Glutamatergic neuron (in vitro differentiated cells): ENCODE data around the gene BMF. TPM values are rescaled to one million over a fixed set of nuclear protein-coding genes. Genes with fewer than 3 reads are reported as not detected.
A peak's percentile ranks its signal among the peaks of the same experiment; 100 is the strongest.

Experiments
- DNase-seq: peaks from one replicate; pipeline ENCODE4 v3.0.0; 2022
- H3K27ac Mint-ChIP-seq: one replicate; pipeline ENCODE4 v1.8.0; 2020; ENCODE audit warnings: mild to moderate bottlenecking, mixed read lengths, inconsistent platforms; ENCODE audit not compliant: unreplicated experiment
- H3K27me3 Mint-ChIP-seq: one replicate; pipeline ENCODE4 v1.8.0; 2020; ENCODE audit warnings: mild to moderate bottlenecking, moderate library complexity, mixed read lengths, inconsistent platforms; ENCODE audit not compliant: unreplicated experiment
- H3K36me3 Mint-ChIP-seq: one replicate; pipeline ENCODE4 v1.8.0; 2020; ENCODE audit warnings: mild to moderate bottlenecking, mixed read lengths, inconsistent platforms; ENCODE audit not compliant: unreplicated experiment
- H3K4me1 Mint-ChIP-seq: one replicate; pipeline ENCODE4 v1.8.0; 2020; ENCODE audit warnings: mild to moderate bottlenecking, low read depth, mixed read lengths, inconsistent platforms; ENCODE audit not compliant: unreplicated experiment
- H3K4me3 Mint-ChIP-seq: one replicate; pipeline ENCODE4 v1.8.0; 2020; ENCODE audit warnings: mild to moderate bottlenecking, mixed read lengths, inconsistent platforms; ENCODE audit not compliant: unreplicated experiment
- H3K9me3 Mint-ChIP-seq: one replicate; pipeline ENCODE4 v1.8.0; 2020; ENCODE audit warnings: mild to moderate bottlenecking, moderate library complexity, mixed read lengths, inconsistent platforms; ENCODE audit not compliant: unreplicated experiment
- total RNA-seq: library from RNA; stranded (reverse); fragmentation: NEBNext Ultra II Directional; extraction: Animal tissue kit (Norgen Biotek cat#: 25700); gene quantifications from one replicate; pipeline ENCODE4 v1.2.1, GENCODE V29; 2021; ENCODE audit not compliant: unreplicated experiment
- TF ChIP-seq, protein P1 (sequence below): fragments of 200-600 bp; sonication (generic); IDR thresholded peaks from one replicate; pipeline ENCODE4 v1.5.0; 2021; ENCODE audit not compliant: partially characterized antibody, unreplicated experiment

The BMF gene
- total RNA-seq, 1 donor from 2014 or later: 11.3 TPM

GRCh38 chr15:40106203-40107161, 2.2 kb downstream of the BMF start:
- Mint-ChIP-seq H3K9me3 (peaks cover 6% of the 10 kb centered on the region), H3K36me3 (no peaks in the 10 kb centered on the region), H3K27me3 (peaks cover 14% of the 10 kb centered on the region), H3K4me3 (peak overlapping the region; percentile 15), H3K27ac (no peak overlapping the region), H3K4me1 (peaks cover 21% of the 10 kb centered on the region)
- TF ChIP-seq, protein P1, sequence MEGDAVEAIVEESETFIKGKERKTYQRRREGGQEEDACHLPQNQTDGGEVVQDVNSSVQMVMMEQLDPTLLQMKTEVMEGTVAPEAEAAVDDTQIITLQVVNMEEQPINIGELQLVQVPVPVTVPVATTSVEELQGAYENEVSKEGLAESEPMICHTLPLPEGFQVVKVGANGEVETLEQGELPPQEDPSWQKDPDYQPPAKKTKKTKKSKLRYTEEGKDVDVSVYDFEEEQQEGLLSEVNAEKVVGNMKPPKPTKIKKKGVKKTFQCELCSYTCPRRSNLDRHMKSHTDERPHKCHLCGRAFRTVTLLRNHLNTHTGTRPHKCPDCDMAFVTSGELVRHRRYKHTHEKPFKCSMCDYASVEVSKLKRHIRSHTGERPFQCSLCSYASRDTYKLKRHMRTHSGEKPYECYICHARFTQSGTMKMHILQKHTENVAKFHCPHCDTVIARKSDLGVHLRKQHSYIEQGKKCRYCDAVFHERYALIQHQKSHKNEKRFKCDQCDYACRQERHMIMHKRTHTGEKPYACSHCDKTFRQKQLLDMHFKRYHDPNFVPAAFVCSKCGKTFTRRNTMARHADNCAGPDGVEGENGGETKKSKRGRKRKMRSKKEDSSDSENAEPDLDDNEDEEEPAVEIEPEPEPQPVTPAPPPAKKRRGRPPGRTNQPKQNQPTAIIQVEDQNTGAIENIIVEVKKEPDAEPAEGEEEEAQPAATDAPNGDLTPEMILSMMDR: no peak
- no peak for DNase-seq

GRCh38 chr15:40105517-40106202, 3.0 kb downstream of the BMF start:
- no peak for DNase-seq
- H3K27ac Mint-ChIP-seq: no peak overlapping the region
- H3K4me1 Mint-ChIP-seq: peaks cover 25% of the 10 kb centered on the region
- H3K4me3 Mint-ChIP-seq: no peak overlapping the region
- TF ChIP-seq, protein P1: no peak
- H3K9me3 Mint-ChIP-seq: peaks cover 6% of the 10 kb centered on the region
- H3K27me3 Mint-ChIP-seq: peaks cover 14% of the 10 kb centered on the region
- H3K36me3 Mint-ChIP-seq: no peaks in the 10 kb centered on the region

- H3K9me3 Mint-ChIP-seq: peaks cover 6% of the 10 kb centered on the region
- peaks cover 14% of the 10 kb centered on the region for H3K27me3 Mint-ChIP-seq
- H3K27ac Mint-ChIP-seq: no peak overlapping the region
- H3K4me1 Mint-ChIP-seq: peaks cover 25% of the 10 kb centered on the region
- peak; percentile 96 for DNase-seq
- peak overlapping the region; percentile 43 for H3K4me3 Mint-ChIP-seq
- TF ChIP-seq, protein P1: peak; percentile 95
- H3K36me3 Mint-ChIP-seq: no peaks in the 10 kb centered on the region
Observed at GRCh38 chr15:40104865-40105516, 3.7 kb downstream of the BMF start.

DNA sequence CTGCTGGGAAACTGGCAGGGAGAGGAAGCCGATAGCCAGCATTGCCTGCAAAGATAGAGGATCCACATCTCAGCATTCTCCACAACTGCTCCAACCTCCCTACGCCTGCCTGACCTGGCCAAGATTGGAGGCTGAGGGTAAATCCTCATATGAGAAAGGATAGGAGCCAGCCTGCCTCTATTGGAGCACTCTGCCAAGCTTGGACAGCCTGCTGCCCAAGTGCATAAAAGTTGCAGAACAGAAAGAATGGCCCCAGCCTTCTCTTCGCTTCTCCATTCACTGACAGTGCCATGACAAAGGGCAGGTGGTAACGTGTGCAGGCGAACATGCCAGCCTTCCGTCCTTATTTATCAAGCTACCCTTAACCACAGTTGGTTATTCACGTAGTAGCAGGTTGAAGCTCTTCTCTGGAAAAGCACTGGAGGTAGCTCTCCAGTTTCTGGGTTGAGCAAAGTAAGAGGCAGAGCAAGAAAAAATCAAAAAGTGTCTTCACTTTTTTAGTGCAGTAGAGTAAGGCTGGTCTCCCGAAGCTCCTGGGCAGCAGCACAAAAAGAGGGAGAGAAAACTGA, 4.3 kb downstream of the BMF start:
- H3K27me3 Mint-ChIP-seq: peaks cover 14% of the 10 kb centered on the region

More for the DNA sequence above, 4.3 kb downstream of the BMF start:
- Mint-ChIP-seq H3K9me3 (peaks cover 6% of the 10 kb centered on the region), H3K27ac (no peak overlapping the region), H3K36me3 (no peaks in the 10 kb centered on the region), H3K4me3 (peak overlapping the region; percentile 5), H3K4me1 (peaks cover 25% of the 10 kb centered on the region)
- TF ChIP-seq, protein P1: no peak
- no peak for DNase-seq
